GM12891 (cell line): ENCODE measurements around the gene EIF3D.

Source experiments
- POLR2A ChIP-seq: IDR thresholded peaks from 2 replicates; pipeline ENCODE4 v1.6.1; 2011; ENCODE audit warnings: low read depth, low read length, control low read depth
- POLR2AphosphoS5 ChIP-seq: IDR thresholded peaks from 2 replicates; pipeline ENCODE4 v1.6.1; 2011; ENCODE audit warnings: low read depth, low read length, control low read depth
- TAF1 ChIP-seq: IDR thresholded peaks from 2 replicates; pipeline ENCODE4 v1.6.1; 2011; ENCODE audit warnings: low read depth, low read length, control low read depth

DNA sequence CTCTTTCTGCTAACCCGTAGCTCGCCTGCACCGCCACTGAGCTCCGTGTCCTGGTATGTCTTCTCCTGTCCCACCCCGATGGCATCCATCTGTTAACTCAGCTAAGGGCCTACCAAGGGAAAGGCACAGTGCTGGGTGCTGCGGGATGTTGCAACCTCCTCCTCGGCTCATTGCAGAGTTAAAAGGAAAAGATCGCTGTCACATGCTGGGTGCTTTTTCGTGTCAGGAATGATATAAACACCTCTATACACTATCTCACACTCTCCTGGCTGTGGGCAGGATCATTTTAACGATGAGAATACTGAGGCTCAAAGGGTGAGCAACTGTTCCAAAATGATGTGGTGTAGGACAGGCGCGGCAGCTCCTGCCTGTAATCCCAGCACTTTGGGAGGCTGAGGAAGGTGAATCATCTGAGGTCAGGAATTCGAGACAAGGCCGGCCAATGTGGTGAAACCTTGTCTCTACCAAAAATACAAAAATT is 57.6 kb downstream of the EIF3D start:
- no peak for TF ChIP-seq POLR2AphosphoS5
- no peak for TF ChIP-seq TAF1
- TF ChIP-seq POLR2A: no peak
